ENCODE measurements around the gene SH3PXD2A. TPM values are rescaled to one million over a fixed set of nuclear protein-coding genes. Genes with fewer than 3 reads are reported as not detected.
"Not testable (repeated sequence)": the region's sequence is repeated elsewhere in the genome, so short reads cannot be mapped to it uniquely, and the experiment has no call there.

The SH3PXD2A gene
- total RNA-seq, 1 experiment from 2014 or later = 6.3 TPM

GRCh38 chr10:103776878-103777591 is 78.3 kb downstream of the SH3PXD2A start:
- CTCF ChIA-PET = no interaction called here

GRCh38 chr10:103775776-103776175 is 79.6 kb downstream of the SH3PXD2A start:
- Mint-ChIP-seq H3K36me3 (ENCODE audit: insufficient read depth, unreplicated experiment) (no peaks in the 10 kb centered on the region), H3K4me3 (ENCODE audit: unreplicated experiment) (no peak overlapping the region), H3K27me3 (ENCODE audit: insufficient read depth, unreplicated experiment) (no peaks in the 10 kb centered on the region), H3K9me3 (ENCODE audit: unreplicated experiment) (no peaks in the 10 kb centered on the region), H3K4me1 (ENCODE audit: low read depth, unreplicated experiment) (peaks cover 3% of the 10 kb centered on the region), H3K27ac (ENCODE audit: unreplicated experiment) (no peak overlapping the region)
- H3K4me3 ChIP-seq (ENCODE audit: low read depth, low read length) = no peak overlapping the region
- no peaks in the 10 kb centered on the region for H3K27me3 ChIP-seq (replicated peaks; ENCODE audit: control insufficient read depth, insufficient read depth, low read length)
- TF ChIP-seq CTCF (IDR thresholded peaks at IDR 0.05; ENCODE audit: insufficient read depth in 1 of 2, low read depth in 1 of 2, low read length in 1 of 2, severe bottlenecking in 1 of 2, unreplicated experiment in 1 of 2) = no peak
- ChIA-PET POLR2A (no interaction called here), CTCF (interaction anchor here (0.6 to 0.7 kb wide), 2 partner anchors 18 to 700 kb away, joined by 3 to 5 read pairs; no protein-coding TSS in a partner anchor)
- no peaks in the 10 kb centered on the region for H3K36me3 ChIP-seq (ENCODE audit: control insufficient read depth, insufficient read depth, low read length)
- no peaks in the 10 kb centered on the region for H3K4me1 ChIP-seq
- DNase-seq = no peak
- BruUV-seq (replicated peaks) = no TSS peak
- H3K9me3 ChIP-seq = no peaks in the 10 kb centered on the region
- intact Hi-C loops (cut with micrococcal nuclease; ENCODE audit: unreplicated experiment) = no loop called here

More at GRCh38 chr10:103776878-103777591, 78.3 kb downstream of the SH3PXD2A start:
- H3K4me3 Mint-ChIP-seq (ENCODE audit: unreplicated experiment) = no peak overlapping the region
- peaks cover 4% of the 10 kb centered on the region for H3K36me3 Mint-ChIP-seq (ENCODE audit: insufficient read depth, unreplicated experiment)
- POLR2A ChIA-PET = no interaction called here
- Histone ChIP-seq H3K4me3 (ENCODE audit: low read depth, low read length) (no peak overlapping the region), H3K27me3 (replicated peaks; ENCODE audit: control insufficient read depth, insufficient read depth, low read length) (no peaks in the 10 kb centered on the region), H3K4me1 (no peaks in the 10 kb centered on the region), H3K9me3 (no peaks in the 10 kb centered on the region), H3K36me3 (ENCODE audit: control insufficient read depth, insufficient read depth, low read length) (no peaks in the 10 kb centered on the region)
- peaks cover 7% of the 10 kb centered on the region for H3K4me1 Mint-ChIP-seq (ENCODE audit: low read depth, unreplicated experiment)
- intact Hi-C loops (cut with micrococcal nuclease; ENCODE audit: unreplicated experiment) = no loop called here
- BruUV-seq (replicated peaks) = no TSS peak
- H3K9me3 Mint-ChIP-seq (ENCODE audit: unreplicated experiment) = no peaks in the 10 kb centered on the region
- DNase-seq = no peak
- H3K27me3 Mint-ChIP-seq (ENCODE audit: insufficient read depth, unreplicated experiment) = no peaks in the 10 kb centered on the region
- no peak overlapping the region for H3K27ac Mint-ChIP-seq (ENCODE audit: unreplicated experiment)
- no peak for TF ChIP-seq CTCF (IDR thresholded peaks at IDR 0.05; ENCODE audit: insufficient read depth in 1 of 2, low read depth in 1 of 2, low read length in 1 of 2, severe bottlenecking in 1 of 2, unreplicated experiment in 1 of 2)

GRCh38 chr10:103772846-103773245 is 82.5 kb downstream of the SH3PXD2A start:
- not testable (repeated sequence) for H3K36me3 ChIP-seq (ENCODE audit: control insufficient read depth, insufficient read depth, low read length); H3K27me3 Mint-ChIP-seq (ENCODE audit: insufficient read depth, unreplicated experiment); BruUV-seq (replicated peaks); H3K27me3 ChIP-seq (replicated peaks; ENCODE audit: control insufficient read depth, insufficient read depth, low read length); H3K9me3 Mint-ChIP-seq (ENCODE audit: unreplicated experiment); H3K36me3 Mint-ChIP-seq (ENCODE audit: insufficient read depth, unreplicated experiment); H3K9me3 ChIP-seq; H3K4me1 ChIP-seq; DNase-seq
- ChIA-PET POLR2A (interaction anchor here (0.7 to 1.4 kb wide), 2 partner anchors 21 to 320 kb away, joined by 6 to 7 read pairs; no protein-coding TSS in a partner anchor), CTCF (interaction anchor here (0.6 to 1.7 kb wide), 3 partner anchors 18 to 86 kb away, joined by 3 to 4 read pairs (median 3); no protein-coding TSS in a partner anchor)
- intact Hi-C loops (cut with micrococcal nuclease; ENCODE audit: unreplicated experiment) = loop anchor here (1.0 kb wide), 1 partner anchor 21 kb away; no protein-coding TSS in a partner anchor
- Mint-ChIP-seq H3K27ac (ENCODE audit: unreplicated experiment) (peak overlapping the region; percentile 53), H3K4me1 (ENCODE audit: low read depth, unreplicated experiment) (peaks cover 11% of the 10 kb centered on the region), H3K4me3 (ENCODE audit: unreplicated experiment) (peak overlapping the region; percentile 82)
- peak overlapping the region; percentile 35 for H3K4me3 ChIP-seq (ENCODE audit: low read depth, low read length)

Data from Caco-2 (cell line).